HG03025 (cell line): ENCODE data around the gene CTSA.
"Not testable (repeated sequence)": the region's sequence is repeated elsewhere in the genome, so short reads cannot be mapped to it uniquely, and the experiment has no call there.

Experiments used
- ATAC-seq: cut with Tn5 transposase; IDR thresholded peaks from one replicate; pipeline ENCODE4 v1.9.1; 2021; ENCODE audit warnings: mild to moderate bottlenecking, moderate library complexity; ENCODE audit not compliant: unreplicated experiment, low FRiP score

The CTSA gene

GRCh38 chr20:45911486-45912343 lies 20.6 kb downstream of the CTSA start, which contains the start of gene PLTP:
TSS of gene PLTP (minus strand) at chr20:45912155. CDS start at chr20:45911452, 703 bp downstream.
- ATAC-seq: no peak

GRCh38 chr20:45912344-45912682 lies 21.2 kb downstream of the CTSA start:
- ATAC-seq: no peak

- no peak for ATAC-seq
Observed at GRCh38 chr20:45913116-45913515, 22.0 kb downstream of the CTSA start.

- no peak for ATAC-seq
Observed at GRCh38 chr20:45917790-45918141, 26.6 kb downstream of the CTSA start.

GRCh38 chr20:45918182-45918737 lies 27.1 kb downstream of the CTSA start:
- no peak for ATAC-seq

- no peak for ATAC-seq
Observed at GRCh38 chr20:45918779-45919537, 27.8 kb downstream of the CTSA start.

GRCh38 chr20:45919542-45920399 lies 28.6 kb downstream of the CTSA start:
- no peak for ATAC-seq

- ATAC-seq: no peak
Observed at GRCh38 chr20:45920462-45921336, 29.6 kb downstream of the CTSA start.

GRCh38 chr20:45921337-45922189 lies 30.4 kb downstream of the CTSA start:
- ATAC-seq: no peak

- ATAC-seq: no peak
Observed at GRCh38 chr20:45924391-45925261, 33.5 kb downstream of the CTSA start.

GRCh38 chr20:45925821-45926506 lies 34.8 kb downstream of the CTSA start:
- no peak for ATAC-seq

GRCh38 chr20:45926731-45927070 lies 35.6 kb downstream of the CTSA start:
- no peak for ATAC-seq

GRCh38 chr20:45927071-45927878 lies 36.1 kb downstream of the CTSA start:
- no peak for ATAC-seq

GRCh38 chr20:45931680-45932079 lies 40.5 kb downstream of the CTSA start:
- ATAC-seq: not testable (repeated sequence)

GRCh38 chr20:45933266-45934045 lies 42.3 kb downstream of the CTSA start:
- no peak for ATAC-seq
